DMS153 (cell line): ENCODE measurements around the gene NHLRC4.
A peak's percentile ranks its signal among the peaks of the same experiment; 100 is the strongest.
"Not testable (repeated sequence)": the region's sequence is repeated elsewhere in the genome, so short reads cannot be mapped to it uniquely, and the experiment has no call there.

ENCODE experiments used
- DNase-seq: peaks from one replicate; lab custom pipeline; 2025; lab: John Stamatoyannopoulos, UW

NHLRC4 gene

DNA sequence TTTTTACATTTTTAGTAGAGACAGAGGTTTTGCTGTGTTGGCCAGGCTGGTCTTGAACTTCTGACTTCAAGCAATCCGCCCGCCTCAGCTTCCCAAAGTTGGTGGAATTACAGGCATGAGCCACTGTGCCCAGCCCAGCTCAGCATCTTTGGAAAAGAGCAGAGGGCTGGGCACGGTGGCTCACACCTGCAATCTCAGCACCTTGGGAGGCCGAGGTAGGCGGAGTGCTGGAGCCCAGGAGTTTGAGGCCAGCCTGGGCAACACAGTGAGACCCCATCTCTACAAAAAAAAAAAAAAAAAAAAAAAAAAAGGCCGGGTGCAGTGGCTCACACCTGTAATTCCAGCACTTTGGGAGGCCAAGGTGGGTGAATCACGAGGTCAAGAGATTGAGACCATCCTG lies 30.9 kb downstream of the NHLRC4 start:
- DNase-seq: not testable (repeated sequence)

DNA sequence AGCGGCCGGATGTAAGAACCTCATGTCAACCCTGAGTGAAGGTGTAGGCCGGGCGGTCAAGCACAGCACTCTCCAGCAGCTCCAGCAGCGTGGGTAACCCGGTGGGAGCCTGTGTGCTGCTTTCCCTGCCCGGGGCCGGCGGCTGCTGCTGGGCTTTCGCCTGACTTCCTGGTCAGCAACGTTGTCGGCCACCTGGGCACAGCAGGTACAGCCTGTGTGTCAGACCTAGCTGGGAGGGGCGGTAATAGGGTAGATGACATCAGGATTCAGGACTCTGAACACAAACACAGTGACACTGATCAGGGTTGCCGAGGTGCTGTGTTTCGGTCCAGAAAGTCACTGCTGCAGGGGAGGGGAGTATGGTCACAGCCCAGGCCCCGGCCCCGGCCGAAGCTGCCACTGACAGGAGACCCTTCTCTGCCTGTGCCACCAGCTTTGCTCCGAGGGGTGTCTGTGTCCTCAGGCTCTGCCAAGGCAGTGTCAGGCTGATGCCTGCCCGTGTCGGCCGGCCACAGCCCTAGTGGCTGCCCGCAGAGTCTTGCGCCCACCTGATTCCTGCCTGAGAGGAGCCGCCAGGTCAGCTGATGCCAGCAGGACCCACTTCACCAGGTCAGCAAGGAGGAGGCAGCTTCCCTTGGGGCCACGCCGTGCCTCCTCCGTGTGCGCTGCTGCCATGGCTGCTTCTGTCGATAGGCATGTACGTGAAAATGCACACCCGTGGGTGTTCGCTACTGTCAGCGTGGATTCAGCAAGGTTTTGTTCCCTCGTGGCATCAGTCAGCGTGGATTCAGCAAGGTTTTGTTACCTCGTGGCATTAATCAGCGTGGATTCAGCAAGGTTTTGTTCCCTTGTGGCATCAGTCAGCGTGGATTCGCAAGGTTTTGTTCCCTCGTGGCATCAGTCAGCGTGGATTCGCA lies 32.3 kb downstream of the NHLRC4 start:
- no peak for DNase-seq

DNA sequence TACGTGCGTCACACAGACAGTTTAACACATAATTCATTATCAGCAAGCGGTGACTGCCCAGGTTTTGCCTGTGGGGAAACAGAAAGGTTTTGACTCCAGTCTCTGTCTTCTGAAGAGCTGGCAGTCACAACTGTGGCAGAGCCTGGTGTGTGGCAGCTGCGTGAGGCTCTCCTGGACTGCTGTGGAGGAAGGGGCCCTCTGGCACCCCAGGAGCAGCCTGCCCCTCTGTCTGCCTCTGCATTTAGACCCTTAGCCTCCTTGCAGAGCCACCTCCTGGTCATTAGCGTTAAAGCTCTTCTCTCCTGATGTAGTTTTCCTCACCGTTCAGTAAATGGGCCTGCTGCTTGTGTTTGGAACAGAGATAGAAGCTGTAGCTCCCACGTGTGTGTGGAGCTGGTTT lies 34.0 kb downstream of the NHLRC4 start:
- no peak for DNase-seq

DNA sequence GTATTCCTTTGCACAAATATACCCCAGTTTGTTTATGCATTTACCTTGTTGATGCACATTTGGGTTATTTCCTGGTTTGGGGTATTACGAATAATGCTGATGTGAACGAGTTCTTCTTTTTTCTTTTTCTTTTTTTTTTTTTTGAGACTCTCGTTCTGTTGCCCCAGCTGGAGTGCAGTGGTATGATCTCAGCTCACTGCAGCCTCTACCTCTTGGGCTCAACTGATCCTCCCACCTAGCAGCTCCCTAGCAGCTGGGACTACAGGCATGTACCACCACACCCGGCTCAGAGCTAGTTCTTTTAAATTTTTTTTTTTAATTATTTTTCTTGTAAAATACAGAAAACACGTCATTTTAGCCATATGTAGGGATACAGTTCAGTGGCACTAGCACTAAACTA lies 37.1 kb downstream of the NHLRC4 start:
- DNase-seq: no peak

DNA sequence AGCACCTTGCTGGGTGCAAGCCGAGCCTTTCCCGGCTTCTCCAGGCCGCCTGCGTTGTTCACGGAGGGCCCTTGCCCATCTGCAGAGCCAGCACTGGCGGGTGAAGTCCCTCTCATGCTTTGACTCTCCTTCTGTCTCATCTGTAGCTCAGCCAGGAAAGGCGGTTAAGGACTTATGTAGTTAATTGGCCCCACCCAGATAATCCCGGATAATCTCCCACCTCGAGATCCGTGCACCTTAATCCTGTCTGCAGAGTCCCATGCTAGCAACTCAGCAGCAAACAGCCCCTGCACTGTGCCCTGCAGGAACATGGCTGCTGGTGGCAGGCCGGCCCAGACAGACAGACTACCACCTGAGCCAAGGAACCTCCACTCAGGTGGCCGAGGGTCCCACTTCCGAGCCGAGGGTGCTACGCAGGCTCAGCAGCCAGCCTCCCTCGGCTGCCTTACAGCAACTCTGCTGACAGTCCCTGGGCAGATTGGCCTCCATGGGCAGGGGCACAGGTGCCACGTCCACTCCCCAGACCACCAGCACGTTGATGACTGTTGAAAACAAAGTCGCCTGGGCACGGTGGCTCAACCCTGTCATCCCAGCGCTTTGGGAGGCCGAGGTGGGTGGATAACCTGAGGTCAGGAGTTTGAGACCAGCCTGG lies 40.0 kb downstream of the NHLRC4 start:
- no peak for DNase-seq

DNA sequence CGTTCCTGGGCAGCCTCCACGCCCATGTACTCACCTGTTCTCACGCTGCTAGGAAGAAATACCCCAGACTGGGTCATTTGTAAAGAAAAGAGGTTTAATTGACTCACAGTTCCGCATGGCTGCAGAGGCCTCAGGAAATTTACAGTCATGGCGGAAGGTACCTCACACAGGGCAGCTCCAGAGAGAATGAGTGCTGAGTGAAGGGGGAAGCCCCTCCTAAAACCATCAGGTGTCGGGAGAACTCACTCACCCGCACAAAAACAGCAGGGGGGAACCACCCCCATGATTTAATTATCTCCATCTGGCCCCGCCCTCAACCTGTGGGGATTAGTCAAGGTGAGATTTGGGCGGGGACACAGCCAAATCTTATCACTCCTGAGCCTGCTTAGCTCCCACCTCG lies 41.2 kb downstream of the NHLRC4 start:
- no peak for DNase-seq

DNA sequence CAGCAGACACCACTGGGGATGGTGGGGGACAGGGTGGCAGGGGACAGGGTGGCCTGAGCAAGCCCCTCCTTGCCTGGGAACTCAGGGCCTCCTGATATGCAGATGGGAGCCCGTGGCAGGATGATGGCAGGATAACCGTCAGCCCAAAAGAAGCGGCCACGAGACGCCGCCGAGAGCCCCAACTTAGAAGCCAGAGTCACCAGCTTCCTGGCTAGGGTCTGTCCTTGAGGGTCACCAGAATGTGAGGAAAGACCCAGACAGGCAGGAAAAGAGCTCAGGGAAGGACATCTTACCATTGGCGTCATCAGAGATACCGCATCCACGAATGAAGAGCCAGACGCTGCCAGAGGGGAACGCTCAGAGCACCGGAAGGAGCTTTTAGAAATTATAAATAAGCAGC lies 42.5 kb downstream of the NHLRC4 start:
- DNase-seq: no peak

DNA sequence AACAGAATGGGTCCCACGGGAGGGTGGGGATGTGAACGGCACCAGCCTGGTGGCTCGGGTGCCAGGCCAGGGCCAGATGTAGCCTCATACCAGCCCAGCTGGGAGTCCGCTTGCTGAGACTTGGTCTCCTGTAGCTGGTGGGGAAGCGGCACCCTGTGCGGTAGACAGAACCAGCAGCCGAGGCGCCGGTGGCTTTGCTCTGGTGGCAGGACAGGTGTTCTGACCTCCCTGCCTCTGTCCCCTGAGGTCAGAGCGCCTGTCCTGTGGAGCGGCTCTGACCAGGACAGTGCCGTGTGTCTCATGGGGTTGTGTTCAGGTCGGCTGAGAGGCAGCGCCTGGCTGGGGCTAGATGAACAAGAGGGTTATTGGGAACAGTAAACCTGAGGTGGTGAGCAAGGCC lies 43.2 kb downstream of the NHLRC4 start:
- no peak for DNase-seq

DNA sequence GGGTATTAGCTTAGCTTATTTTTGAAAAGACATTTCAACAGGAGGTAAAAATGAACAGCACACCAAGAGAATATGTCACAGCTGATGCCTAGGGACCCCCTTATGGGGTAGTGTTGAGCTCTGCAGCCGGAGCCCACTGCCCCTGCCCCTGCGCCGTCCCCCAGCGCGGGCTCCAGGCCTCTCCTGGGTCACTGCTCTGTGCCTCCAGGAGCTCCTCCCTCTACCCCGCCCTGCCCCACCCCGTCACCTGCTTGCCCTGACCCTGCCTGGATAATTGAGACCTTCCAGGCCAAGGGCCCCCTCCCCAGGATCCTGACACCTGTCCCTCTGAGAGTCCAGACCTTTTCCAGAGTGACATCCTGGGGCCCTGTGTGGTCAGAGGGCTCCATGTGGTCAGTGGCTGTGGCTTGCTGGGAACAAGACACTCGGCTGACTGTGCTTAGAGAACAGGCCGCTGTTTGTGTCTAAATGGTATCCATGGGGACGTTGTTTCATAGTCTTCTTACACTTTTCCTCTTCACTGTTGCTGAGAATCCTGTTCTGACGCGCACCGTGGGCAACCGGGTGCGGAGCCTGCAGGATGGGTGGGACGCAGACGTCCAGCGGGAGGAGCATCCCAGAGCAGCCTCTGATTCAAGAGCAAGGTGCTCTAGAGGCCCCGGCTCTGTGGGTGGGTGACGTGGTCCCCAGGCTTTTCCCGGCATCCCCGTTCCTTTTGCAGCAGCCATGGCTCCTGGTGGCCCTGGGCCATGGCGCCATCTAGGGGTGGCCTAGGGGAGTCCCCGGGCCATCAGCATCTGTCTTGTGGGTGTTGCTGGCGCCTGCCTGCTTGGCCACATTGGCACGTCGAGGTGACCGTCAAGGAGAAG lies 43.9 kb downstream of the NHLRC4 start:
- DNase-seq: peak; percentile 21

DNA sequence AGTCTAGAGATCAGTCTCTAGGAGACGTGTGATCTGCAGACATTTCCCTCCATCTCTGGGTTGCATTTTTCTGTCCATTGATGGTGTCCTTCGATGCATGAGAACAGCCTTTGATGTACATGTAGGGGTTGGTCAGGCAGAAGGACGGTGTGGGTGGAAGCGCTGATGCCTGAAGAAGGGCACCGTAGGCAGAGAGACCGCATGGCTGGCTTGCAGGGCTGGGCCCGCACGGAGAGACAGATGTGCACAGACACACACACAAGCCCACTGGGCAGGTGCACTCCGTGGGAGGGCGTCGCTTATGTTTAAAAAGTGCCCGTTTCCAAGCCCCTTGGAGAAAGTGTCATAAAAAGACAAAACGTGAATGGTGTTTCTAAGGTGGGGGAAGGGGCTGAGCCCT lies 48.3 kb downstream of the NHLRC4 start:
- DNase-seq: no peak

DNA sequence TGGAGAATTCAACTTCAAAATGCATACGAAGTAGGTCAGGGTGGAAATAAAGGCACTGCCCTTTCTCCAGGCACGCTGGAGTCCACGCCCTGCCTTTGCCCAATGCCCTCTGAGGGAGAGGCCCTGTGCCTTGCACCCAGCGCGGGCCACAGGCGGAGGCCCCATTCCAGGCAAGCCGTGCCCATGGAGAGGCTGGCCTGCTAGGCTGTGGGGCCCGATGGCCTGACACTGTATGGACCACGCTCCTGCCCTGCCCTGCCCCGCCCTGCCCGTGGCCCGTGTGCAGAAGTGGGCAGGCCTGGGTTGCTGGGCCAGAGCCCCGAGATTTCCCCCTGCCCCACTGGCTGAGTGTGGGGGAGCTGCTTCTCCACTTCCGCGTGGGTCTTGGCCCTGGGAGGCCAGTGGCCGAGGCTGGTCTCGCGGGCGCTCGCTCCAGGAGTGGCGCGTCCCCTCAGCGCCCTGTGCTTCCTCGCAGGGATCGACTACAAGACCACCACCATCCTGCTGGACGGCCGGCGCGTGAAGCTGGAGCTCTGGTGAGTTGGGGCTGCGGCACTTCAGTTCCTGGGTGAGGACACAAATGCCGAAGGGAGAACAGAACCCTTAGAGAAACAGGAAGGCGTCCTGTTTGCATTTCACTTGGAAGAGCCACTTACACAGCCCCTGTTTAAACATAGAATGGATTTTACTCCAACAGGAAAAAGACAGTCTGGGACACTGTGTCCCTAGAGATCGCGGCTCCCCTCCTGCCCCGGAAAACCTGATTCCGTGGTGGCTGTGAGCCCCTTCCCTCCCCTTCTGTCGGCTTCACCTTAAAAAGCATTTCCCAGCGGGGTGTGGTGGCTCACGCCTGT lies 50.2 kb downstream of the NHLRC4 start:
- DNase-seq: peak; percentile 83

DNA sequence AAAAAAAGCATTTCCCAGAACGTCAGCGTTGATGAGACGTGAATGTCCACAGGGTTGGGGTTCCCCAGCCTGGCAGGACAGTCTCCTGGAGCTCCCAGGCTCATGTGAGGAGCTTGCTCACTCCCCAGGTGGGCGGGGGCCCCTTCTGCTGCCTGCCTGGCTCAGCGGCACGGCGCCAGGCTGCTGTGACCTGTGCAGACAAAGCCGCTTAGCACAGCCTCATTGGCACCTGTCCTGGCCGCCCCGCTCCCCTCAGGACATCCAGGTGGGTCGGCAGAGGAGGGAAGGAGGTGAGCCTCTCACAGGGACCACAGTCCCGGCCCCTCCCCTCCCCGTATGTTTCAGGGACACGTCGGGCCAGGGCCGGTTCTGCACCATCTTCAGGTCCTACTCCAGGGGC lies 51.0 kb downstream of the NHLRC4 start:
- no peak for DNase-seq
